Activated T-cell treated with anti-CD3 and anti-CD28 coated beads for 1 hour (primary cell): ENCODE measurements around the gene ALDH5A1.

Source experiments
- DNase-seq: peaks from one replicate; pipeline ENCODE4 v3.0.0-alpha.2; 2020; ENCODE audit warnings: low read depth

The ALDH5A1 gene

DNA sequence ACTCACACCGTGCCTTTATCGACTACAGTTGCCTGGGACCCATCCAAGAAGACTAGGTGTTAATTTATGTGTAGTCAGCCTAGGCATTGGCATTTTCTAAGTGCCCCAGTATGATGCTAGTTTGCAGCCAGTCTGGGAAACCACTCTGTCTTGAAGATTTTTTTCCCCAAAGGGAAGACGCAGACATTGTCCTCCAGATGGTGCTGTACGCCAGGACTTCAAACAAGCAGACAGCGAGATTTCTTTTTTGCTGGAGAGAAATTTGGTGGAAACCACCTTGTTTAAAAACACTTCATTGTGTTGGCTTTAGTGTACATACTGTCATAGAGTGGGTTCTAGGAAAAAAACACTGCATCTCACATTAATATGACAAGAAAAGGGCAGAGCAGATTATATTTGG is 30.0 kb downstream of the ALDH5A1 start:
- DNase-seq: no peak

DNA sequence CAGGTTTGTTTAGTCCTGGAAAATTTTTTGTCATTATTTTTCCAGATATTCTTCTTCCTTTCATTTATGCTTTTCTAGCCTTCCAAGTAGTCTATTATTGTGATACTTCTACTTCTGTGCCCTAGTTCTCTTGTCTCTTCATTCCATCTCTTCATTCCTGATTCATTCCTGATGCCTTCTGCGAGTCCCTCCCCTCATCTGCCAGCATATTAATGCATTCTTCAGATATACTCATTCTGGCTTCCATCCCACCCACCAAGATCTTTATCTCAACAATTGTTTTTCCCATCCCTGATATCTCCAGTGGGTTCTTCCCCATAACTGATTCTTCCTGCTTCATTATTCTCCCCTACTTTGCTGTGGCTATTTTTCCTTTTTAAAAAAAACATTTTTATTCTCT is 35.2 kb downstream of the ALDH5A1 start:
- no peak for DNase-seq

DNA sequence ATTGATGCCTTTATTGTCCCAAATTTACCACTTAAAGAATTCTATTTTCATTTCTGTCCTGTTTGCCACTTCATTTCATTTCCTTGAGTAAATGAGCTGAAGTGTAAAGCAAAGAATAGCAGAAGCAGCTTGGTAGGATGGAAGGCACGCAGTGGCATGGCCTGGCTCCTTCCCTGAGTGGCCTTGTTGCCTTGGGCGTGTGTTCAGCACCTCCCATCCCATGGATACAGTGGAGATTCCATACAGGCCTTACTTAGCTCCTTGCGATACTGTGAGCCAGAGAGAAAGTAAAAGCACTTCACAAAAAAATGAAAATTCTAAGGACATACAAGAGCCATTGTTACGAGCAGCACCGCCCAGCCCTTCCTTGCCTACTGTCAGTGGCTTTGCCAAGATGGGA is 39.6 kb downstream of the ALDH5A1 start:
- DNase-seq: no peak

DNA sequence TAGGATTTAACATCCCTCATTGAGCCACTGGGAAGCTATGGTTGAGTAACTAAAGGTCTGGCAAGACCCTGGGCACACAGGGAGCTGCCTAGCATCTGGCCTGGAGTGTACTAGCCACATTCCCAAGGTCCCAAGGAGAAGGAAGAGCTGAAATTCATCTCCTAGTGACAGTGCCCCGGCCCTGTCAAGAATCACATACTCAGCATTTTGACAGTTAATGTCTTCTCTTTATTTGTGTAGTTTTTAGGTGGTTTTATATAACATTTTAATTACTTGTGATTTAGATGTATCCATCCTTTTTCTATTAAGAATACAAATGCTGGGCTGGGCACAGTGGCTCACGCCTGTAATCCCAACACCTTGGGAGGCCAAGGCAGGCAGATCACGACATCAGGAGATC is 40.4 kb downstream of the ALDH5A1 start:
- DNase-seq: no peak

DNA sequence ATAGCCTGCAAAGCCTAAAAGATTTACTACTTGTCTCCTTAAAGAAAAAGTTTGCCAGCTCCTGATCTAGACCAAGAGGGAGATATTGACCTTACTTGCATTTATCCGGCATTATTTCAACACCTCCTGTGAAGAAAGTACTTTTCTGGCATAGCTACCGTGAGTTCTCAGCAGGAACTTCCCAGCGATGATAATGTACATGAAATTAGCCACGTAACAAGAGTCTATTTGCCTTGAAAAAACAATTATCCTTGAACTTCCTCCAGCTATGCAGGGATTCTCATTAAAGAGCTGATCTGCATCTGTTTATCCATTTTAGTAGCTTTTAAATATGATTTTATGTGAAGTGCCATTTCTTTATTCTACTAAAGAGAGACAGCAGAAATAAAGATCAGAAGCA is 41.7 kb downstream of the ALDH5A1 start:
- DNase-seq: no peak

DNA sequence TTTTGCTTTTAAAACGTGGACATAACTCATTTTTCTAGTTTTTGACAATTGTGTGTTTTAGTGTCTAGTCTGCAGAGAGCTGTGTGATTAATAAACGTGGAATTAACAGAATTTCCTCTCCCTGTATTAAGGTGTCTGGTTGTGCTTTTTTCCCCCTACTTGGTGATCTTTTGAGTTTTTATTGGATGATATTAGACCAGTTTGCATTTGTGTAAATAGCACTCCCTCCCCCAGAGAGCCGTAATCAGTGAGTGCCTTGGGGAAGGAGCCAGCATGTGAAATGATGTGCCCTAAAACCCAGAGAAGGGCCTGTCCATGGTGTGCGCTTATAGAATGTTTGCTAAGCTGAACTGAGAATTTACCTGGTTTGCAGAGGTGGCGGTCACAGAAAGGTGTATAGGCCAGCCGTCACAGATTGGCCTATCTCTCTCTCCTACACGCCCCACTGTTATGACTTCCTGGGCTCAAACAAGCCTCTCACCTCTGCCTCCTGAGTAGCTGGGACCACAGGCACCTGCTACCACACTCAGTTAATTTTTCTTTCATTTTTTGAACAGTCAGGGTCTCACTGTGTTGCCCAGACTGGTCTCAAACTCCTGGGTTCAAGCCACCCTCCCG is 42.4 kb downstream of the ALDH5A1 start:
- DNase-seq: no peak

DNA sequence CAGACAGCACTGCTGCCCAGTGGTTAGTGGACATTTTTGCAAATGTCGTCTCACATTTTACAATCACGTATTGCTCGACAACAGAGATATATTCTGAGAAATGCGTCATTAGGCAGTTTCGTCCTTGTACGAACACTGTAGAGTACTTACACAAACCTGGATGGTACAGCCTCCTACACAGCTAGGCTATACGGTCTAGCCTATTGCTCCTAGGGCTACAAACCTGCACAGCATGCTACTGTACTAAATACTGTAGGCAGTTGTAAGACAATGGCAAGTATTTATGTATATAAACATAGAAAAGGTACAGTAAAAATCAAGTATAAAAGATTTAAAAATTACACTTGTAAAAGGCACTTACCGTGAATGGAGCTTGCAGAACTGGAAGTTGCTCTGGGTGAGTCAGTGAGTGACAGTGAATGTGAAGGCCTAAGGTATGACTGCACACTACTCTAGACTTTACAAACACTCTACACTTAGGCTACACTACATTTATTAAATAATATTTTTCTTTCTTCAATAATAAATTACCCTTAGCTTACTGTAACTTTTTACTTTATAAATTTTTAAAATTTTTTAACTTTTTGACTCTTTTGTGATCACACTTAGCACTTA is 43.1 kb downstream of the ALDH5A1 start:
- no peak for DNase-seq

DNA sequence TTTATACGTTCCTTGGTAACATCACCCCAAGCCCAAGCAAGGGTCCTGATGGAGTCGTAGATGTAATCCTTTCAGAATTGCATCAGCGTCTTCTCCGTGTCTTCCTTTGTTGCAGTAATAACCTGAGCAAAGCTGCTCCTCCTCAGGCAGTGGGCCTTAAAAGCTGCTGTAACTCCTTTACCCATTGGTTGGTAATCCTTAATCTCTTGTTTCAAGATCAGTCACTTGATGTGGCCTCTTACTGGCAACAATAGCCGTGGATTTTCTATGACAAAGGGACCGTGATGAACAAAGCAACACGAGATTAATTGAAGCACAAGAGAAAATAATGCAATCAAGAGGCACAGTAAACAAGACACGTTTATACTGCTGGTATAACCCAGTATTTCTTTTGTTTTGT is 44.6 kb downstream of the ALDH5A1 start:
- DNase-seq: no peak

DNA sequence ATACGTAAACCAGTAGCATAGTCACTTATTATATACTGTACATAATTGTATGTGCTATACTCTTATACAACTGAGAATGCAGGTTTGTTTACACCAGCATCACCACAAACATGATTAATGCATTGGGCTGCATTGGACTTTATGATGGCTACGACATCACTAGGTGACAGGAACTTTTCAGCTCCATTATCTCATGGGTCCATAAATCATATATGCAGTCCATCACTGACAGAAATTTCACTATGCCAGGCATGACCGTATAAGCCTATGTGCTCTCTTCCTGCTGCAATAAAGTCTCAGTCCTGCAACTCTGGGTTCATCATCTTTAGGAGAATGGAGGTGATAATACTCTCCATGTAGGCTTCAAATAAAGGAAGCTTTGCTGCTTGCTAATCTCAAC is 45.4 kb downstream of the ALDH5A1 start:
- DNase-seq: no peak

DNA sequence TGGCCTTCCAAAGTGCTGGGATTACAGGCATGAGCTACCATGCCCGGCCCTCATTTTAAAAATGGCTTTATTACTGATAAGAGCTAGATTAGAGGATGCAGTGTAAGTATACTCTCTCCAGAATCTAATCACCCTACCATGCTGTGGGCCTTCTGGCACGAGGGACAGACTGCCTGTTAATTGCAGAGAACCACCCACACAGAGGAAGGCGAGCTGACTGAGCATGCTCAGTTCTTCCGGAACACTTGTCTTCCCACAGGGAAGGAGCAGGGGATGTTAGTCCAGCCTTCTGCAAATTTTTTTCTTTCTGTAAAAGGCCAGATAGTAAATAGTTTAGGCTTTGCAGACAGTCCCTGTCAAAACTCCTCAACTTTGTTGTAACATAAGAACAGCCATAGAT is 48.9 kb downstream of the ALDH5A1 start:
- no peak for DNase-seq

DNA sequence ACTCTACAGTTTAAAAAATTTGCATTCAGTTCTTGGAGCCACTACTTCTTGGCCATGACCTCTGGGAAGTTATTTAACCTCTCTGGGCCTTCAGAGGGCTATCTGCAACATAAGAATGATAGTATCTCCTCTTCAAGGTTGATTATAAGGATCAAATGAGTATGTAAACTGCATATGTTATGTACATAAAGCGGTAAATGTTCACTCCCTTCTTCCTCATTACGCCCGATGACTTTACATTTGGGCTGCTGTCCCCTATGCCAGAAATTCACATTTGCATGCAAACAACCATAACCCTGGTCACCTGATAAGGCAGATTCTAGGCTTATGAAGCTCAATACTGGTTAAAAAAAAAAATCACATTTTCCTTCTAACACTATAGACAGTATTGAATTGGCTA is 50.4 kb downstream of the ALDH5A1 start:
- DNase-seq: no peak

DNA sequence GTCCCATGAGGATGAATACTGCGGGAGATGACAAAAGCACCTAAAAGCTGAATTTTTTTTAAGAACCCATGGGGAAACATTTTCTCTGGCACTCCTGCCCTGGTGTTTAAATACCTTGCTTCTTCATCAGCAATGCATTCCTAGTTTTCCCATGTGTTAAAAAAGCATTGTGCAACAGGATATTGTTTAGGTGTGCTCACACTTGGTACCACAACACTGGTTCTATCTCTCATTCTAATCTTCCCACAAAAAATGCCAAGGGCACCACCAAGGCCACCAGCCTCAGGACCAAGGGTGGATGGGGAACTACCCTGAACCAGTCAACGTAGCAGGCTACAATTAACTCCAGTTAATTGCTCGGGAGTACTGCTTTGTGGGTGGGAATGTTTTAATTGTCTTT is 50.9 kb downstream of the ALDH5A1 start:
- no peak for DNase-seq

DNA sequence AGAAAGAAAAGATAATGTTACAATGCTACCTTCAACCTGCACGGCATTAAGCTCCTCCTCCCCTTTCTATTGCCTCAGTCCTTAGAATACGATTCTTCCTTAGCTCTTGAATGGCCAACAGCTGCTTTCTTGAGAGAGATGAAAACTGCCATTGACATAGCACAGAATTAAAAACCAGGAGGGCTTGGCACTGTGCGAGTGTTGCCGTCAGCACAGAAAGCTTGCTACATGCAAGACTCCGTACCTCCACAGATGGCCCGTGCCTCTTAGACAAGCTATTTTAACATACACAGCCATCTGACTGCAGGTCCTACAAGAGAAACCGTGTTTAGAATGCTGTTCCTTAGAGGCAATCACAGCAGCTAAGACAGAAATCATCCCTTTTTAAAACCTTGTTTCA is 51.7 kb downstream of the ALDH5A1 start:
- no peak for DNase-seq

DNA sequence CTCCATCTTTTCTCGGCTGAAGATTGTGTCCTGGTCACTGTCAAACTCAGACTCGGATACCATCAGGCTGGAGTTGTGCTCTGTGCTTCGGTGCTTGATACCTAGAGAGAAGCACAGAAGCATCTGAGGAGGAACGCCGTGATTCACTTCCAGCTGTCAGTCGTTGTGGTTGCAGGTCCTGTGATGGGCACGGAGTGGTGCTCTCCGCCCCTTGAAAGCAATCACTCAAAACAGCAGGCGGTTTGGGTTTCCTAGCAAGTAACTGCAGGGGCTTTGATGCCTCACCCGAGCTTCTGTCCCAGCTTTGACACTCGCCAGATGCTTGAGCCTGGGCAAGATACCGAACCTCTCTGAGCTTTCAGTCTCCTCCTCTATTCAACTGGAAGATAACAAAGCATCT is 52.5 kb downstream of the ALDH5A1 start:
- no peak for DNase-seq

DNA sequence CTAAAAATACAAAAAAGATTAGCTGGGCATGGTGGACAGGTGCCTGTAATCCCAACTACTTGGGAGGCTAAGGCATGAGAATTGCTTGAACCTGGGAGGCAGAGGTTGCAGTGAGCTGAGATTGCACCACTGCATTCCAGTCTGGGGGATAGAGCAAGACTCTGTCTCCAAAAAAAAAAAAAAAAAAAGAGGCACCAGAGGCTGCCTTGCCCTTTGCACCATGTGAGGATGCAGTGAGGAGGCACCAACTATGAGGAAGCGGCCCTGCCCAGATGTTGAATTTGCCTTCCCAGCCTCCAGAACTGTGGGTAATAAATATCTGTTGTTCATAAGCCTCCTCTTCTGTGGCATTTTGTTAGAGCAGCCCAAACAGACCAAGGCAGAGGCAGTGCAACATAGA is 54.4 kb downstream of the ALDH5A1 start:
- DNase-seq: no peak

DNA sequence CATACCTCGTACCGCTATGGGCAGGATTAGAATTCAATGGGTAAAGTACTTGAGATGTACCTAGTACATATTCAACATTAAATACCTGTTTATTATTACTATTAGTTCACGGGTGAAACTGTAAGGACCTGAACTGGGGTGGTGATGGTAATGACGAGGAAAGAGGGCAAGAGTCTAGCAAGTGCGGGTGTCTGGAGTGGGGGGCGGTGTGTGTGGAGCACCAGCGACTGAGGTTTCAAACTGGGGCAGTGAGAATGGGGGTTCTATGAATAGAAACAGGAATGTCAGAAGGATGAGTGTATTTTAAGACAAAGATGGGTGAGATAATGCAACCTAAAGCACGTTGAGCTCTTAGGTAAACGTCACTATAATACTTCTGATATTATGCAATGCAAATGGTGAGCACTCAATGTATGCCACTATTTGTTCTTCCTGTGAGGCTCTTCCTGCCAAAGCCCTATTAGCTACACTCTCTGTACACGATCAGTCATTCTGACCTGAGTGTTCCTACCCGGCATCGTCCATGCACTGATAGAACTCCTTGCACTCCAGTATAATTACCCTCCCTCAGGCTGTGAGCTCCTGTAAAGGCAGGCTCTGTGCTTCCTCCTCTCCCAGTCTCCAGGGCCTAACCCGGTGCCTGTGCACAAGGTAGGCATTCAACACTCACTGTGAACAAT is 55.0 kb downstream of the ALDH5A1 start:
- DNase-seq: no peak

DNA sequence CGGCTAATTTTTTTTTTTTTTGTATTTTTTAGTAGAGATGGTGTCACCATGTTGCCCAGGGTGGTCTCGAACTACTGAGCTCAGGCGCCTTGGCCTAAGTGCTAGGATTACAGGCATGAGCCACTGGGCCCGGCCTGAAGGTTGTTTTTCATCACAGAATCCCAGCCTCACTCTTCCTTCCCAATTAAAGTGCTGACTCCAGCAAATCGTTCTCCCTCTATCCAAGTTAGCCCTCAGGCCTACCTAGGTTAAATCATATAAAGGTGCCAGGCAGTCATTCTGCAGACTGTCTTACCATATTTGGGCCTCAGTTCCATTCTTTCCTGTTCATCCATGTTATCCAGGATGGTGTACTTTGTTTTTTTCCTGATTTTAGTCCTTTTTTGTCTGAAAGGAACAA is 56.4 kb downstream of the ALDH5A1 start:
- no peak for DNase-seq

DNA sequence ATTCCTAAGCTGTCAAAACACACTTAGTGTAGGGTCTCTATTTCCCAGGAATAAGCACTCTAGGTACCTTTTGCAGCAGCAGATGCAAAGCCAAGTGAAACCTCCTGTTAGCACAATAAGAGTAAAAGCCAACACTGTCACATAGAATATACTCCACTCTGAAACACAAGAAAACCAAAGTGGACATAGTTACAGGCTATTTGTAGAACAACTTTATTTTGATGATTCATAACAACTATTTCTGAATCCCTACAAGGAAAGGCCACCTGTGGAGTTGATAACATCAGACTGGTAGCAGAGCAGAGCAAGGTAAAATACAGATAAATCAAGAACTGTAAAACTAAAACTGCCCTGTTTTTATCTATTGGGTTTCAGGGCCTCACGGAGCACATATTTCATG is 59.7 kb downstream of the ALDH5A1 start:
- no peak for DNase-seq

DNA sequence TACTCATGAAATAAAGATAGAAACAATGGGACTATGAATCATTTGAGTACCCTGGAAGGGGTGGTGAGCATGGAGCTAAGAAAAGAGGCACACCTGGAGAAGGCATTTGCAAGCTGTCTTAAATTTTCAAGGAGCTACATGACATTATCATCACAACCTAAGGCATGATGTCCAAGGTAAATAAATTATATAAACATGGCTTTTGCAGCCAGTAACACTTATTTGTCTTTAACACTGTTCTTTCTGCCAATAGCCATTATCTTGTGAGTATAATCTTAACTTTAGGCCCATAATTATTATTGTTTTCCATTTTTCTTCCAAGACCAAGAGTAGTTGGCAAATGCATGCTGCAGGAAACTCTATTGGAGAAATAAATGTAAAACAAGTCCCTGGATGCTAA is 63.7 kb downstream of the ALDH5A1 start:
- no peak for DNase-seq

DNA sequence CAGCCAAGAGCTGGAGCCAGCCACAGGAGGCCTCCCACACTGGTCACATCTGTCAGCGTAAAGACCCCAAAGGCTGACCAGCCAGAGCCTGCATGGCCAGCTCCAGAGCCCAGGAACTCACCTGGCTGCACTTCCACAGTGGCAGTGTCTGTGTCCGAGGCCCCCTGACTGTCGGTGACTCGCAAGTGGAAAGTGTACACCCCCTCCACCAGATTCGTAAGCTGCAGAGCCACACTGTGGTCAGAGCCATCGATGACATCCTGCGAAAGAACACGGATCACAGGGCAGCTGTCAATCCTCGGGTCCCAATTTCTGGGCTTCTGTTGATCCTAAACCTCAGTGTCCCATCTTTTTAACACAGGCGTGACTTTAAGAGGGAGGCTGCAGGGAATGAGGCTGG is 69.3 kb downstream of the ALDH5A1 start:
- DNase-seq: no peak

DNA sequence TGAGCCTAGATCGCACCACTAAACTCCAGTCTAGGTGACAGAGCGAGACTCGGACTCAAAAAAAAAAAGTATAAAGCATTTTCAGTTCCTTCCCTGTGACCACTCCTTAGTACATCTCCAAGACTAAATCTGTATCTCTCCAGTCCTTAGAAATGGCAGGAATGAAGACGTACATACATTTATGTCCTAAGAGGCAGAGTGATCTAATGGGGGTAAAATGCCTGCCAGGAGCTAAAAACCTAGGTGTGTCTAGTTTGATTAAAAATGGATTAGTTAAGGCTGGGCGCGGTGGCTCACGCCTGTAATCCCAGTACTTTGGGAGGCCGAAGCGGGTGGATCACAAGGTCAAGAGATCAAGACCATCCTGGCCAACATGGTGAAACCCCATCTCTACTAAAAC is 70.4 kb downstream of the ALDH5A1 start:
- no peak for DNase-seq

DNA sequence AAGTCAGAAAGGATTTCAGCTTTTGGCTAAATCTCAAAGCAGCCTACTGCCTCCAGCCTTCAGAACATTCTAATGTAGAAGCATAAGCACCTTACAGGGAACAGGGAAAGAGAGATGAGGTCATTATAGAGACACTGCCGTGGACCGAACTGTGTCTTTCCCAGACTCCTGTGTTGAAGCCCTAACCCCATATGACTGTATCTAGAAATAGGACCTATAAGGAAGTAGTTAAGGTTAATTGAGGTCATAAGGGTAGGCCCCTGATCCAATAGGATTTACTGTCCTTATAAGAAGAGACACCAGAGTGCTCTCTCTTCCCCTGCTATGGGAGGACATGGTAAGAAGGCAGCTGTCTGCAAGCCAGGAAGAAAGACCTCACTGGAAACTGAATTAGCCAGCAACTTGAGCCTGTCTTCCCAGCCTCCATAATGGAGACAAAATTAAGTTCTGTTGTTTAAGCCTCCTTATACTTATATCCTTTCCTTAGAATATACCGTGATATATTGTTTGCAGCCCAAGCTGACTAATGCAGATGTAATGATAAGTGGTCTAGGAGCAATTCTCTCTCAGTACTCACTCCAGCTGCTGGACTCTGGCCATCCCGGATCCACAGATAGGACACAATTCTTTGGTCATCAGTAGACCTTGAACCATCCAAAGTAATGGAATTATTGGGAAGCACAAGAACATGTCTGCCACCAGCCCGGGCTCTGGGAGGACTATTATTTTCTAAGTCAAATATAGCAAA is 71.4 kb downstream of the ALDH5A1 start:
- no peak for DNase-seq

DNA sequence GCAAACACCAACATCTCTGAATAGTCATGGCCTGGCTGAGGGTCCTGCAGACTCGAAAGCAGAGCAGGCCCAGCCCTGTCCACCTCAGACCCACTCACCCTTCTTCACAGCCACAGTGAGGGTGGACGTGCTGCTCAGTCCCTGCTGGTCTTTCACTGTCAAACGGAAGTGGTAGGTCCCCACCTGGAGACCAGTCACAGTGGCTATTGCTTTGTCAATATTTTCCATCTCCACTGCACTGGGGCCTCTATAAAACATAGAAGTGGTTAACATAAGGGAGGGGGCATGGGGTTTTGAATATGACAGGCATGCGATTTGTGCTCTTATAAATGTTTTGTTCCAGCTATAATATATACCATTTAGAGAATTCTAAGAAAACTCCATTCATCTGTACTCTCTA is 73.9 kb downstream of the ALDH5A1 start:
- DNase-seq: no peak
